HEK293T (cell line): ENCODE results near the gene RNPEP.

Experiments
- CTCF ChIA-PET: fragments of 350-600 bp; formaldehyde crosslinking; extraction: SDS; loops from one replicate; lab custom pipeline; 2021; ENCODE audit warnings: antibody characterized with exemption, inconsistent platforms; lab: Yijun Ruan, JAX
- POLR2A ChIA-PET: fragments of 350-600 bp; formaldehyde crosslinking; extraction: SDS; loops from one replicate; lab custom pipeline; 2020; ENCODE audit warnings: antibody characterized with exemption, inconsistent platforms; lab: Yijun Ruan, JAX
- DNase-seq: peaks from one replicate; pipeline ENCODE4 v3.0.0; 2012; ENCODE audit warnings: mixed read lengths; ENCODE audit errors: extremely low spot score
- ARNT ChIP-seq: fragments of 450-650 bp; IDR thresholded peaks from 2 replicates; pipeline ENCODE4 v1.6.1; 2017; ENCODE audit warnings: mild to moderate bottlenecking
- BHLHE40 ChIP-seq: fragments of 450-650 bp; IDR thresholded peaks from 2 replicates; pipeline ENCODE4 v1.6.1; 2016; ENCODE audit warnings: mild to moderate bottlenecking, moderate library complexity, borderline replicate concordance
- CTBP1 ChIP-seq: fragments of 450-650 bp; IDR thresholded peaks from 2 replicates; pipeline ENCODE4 v1.6.1; 2016; ENCODE audit warnings: borderline replicate concordance
- ELF4 ChIP-seq: fragments of 450-650 bp; IDR thresholded peaks from 2 replicates; pipeline ENCODE4 v1.6.1; 2017; ENCODE audit warnings: antibody characterized with exemption
- FOXA1 ChIP-seq: fragments of 450-650 bp; IDR thresholded peaks from 2 replicates; pipeline ENCODE4 v1.6.1; 2016; ENCODE audit warnings: mild to moderate bottlenecking
- FOXK2 ChIP-seq: fragments of 450-650 bp; IDR thresholded peaks from 2 replicates; pipeline ENCODE4 v1.6.1; 2016; ENCODE audit warnings: mild to moderate bottlenecking
- FOXM1 ChIP-seq: fragments of 450-650 bp; IDR thresholded peaks from 2 replicates; pipeline ENCODE4 v1.6.1; 2017; ENCODE audit warnings: mild to moderate bottlenecking, borderline replicate concordance
- HDGF ChIP-seq: fragments of 450-650 bp; IDR thresholded peaks from 2 replicates; pipeline ENCODE4 v1.6.1; 2017; ENCODE audit warnings: antibody characterized with exemption, borderline replicate concordance
- L3MBTL2 ChIP-seq: fragments of 450-650 bp; conservative IDR thresholded peaks from 2 replicates; pipeline ENCODE4 v1.6.1; 2016; ENCODE audit warnings: mild to moderate bottlenecking
- LEF1 ChIP-seq: fragments of 450-650 bp; IDR thresholded peaks from 2 replicates; pipeline ENCODE4 v1.6.1; 2017; ENCODE audit warnings: mild to moderate bottlenecking, borderline replicate concordance
- NFRKB ChIP-seq: fragments of 450-650 bp; IDR thresholded peaks from 2 replicates; pipeline ENCODE4 v1.6.1; 2016; ENCODE audit warnings: mild to moderate bottlenecking, moderate library complexity
- SP1 ChIP-seq: fragments of 450-650 bp; IDR thresholded peaks from 2 replicates; pipeline ENCODE4 v1.6.1; 2017
- SUZ12 ChIP-seq: fragments of 450-650 bp; IDR thresholded peaks from 2 replicates; pipeline ENCODE4 v1.6.1; 2016; ENCODE audit warnings: mild to moderate bottlenecking
- TARDBP ChIP-seq: fragments of 450-650 bp; IDR thresholded peaks from 2 replicates; pipeline ENCODE4 v1.6.1; 2016
- ZNF384 ChIP-seq: fragments of 450-650 bp; IDR thresholded peaks from 2 replicates; pipeline ENCODE4 v1.6.1; 2016
- TF ChIP-seq, protein P1 (sequence below): fragments of 450-650 bp; IDR thresholded peaks from 2 replicates; pipeline ENCODE4 v1.6.1; 2016

Gene RNPEP

DNA sequence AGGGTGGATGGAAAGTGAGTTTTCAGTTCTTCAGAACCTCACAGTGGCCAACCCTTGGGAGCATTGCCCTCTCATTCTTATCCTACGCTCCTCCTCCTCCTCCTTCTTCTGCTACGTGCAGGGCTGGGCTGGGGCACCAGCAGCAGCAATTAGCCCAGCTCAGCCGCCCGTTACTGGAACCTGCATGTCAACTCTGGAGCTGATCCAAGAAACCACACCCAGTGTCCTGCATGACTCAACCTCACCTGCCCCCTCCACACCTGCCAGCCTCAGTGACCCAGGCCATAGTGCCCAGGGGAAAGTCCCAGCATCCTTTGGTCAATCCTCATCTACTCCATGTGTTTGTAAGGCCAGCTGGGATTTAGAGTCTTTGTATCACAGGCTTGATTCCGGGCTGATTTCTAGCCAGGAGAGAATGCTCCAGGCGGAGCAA lies 40.6 kb downstream of the RNPEP start:
- no peak for DNase-seq
- POLR2A ChIA-PET: interaction anchor here (0.7 kb wide), 1 partner anchor 12 kb away, joined by 4 read pairs; no protein-coding TSS in a partner anchor
- no peak for TF ChIP-seq FOXK2
- no peak for TF ChIP-seq FOXM1
- no peak for TF ChIP-seq SUZ12
- TF ChIP-seq TARDBP: no peak
- no peak for TF ChIP-seq ELF4
- TF ChIP-seq ARNT: no peak
- CTCF ChIA-PET: no interaction called here

DNA sequence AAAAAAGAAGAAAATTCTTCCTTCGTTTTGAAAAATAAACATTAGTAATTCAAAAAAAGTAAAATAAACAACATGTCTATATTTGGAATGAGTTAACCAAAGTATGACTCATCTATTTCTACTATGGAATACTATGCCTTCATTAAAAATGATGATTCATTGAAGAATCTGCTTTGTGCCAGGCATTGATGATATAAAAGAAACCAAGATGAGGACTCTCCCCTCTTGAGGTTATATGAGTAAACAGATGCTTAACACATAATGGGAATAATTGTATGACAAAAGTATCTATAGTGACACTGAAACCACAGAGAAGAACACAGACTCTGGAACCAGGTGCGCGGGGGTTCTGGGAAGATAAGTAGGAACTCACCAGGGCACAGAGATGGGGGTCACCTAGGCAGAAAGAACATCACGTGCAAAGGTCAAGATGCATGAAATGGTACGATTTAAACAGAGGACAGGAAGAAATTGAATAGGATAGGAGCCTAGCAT lies 46.8 kb downstream of the RNPEP start:
- ChIA-PET CTCF (no interaction called here), POLR2A (no interaction called here)
- DNase-seq: no peak
- TF ChIP-seq CTBP1 (no peak), FOXM1 (no peak), ELF4 (no peak), FOXK2 (no peak), LEF1 (no peak), SUZ12 (no peak), FOXA1 (no peak), L3MBTL2 (no peak), NFRKB (no peak), BHLHE40 (no peak), ZNF384 (no peak), ARNT (no peak), TARDBP (no peak), SP1 (no peak), HDGF (no peak)
- TF ChIP-seq, protein P1, sequence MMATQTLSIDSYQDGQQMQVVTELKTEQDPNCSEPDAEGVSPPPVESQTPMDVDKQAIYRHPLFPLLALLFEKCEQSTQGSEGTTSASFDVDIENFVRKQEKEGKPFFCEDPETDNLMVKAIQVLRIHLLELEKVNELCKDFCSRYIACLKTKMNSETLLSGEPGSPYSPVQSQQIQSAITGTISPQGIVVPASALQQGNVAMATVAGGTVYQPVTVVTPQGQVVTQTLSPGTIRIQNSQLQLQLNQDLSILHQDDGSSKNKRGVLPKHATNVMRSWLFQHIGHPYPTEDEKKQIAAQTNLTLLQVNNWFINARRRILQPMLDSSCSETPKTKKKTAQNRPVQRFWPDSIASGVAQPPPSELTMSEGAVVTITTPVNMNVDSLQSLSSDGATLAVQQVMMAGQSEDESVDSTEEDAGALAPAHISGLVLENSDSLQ: no peak

DNA sequence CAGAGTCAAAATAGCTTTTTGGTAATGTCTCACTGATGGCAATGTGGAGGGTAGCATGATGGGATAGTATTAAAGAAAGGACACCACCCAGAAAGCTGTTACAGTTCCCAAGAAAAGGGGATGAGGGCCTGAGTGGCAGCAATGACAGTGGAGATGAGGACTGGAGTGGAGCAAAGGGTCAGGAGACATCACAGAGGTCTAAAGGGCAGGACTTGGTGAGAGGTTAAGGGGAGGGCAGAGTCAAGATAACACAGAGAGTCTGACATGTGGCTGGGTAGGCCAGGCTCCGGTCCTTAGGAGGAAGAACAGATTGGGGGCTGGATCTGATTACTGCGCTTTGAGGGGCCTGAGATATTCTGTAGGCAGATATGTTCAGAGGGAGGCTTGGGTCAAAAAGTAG lies 47.3 kb downstream of the RNPEP start:
- no peak for DNase-seq
- POLR2A ChIA-PET: no interaction called here
- no peak for TF ChIP-seq NFRKB
- no peak for TF ChIP-seq FOXK2
- no peak for TF ChIP-seq ARNT
- no peak for TF ChIP-seq ZNF384
- no peak for TF ChIP-seq CTBP1
- TF ChIP-seq, protein P1: no peak
- CTCF ChIA-PET: no interaction called here

DNA sequence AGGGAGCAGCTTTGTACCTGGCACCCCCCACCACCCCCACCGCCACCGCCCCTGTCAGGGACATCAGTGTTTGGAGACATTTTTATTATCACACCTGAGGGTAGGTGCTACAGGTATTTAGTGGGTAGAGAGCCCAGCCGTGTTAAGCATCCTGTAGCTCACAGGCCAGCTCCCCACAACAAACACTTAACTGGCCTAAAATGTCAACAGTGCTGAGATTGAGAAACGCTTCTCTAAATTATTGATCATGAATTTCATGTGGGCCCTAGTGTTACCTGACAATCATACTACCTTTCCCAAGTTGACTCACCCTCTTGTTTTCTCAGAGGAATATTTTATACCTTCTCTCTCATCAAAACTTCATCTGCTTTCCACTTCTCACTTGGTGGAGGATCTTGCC lies 49.3 kb downstream of the RNPEP start:
- POLR2A ChIA-PET: no interaction called here
- CTCF ChIA-PET: no interaction called here
- DNase-seq: no peak
- TF ChIP-seq ARNT (no peak), LEF1 (no peak), L3MBTL2 (no peak), FOXK2 (no peak), CTBP1 (no peak), SP1 (no peak), TARDBP (no peak)

DNA sequence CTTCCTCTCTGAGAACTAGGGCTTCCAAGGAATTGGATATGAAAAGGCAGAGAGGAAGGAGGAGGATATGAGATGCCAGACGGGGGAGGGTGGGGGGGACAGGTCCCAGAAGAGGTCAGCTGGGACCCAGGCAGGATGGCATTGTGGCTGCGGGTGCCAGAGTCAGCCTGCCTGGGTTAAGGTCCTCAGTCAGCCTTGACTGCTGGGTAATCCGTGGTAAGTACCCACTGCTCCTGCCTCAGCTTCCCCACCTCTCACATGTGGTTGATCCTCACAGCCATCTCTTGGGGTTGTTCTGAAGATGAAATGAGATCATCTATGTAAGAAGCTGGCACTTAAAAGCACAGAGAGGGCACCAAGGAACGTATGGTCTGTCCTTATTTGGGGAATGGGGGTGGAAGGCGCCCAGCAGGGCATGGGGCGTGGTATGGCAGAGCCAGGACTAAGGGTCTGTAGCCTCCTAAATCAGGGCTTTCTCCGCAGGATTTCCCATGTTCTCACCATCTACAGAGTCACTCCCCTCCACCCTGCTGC lies 51.8 kb downstream of the RNPEP start:
- CTCF ChIA-PET: interaction anchor here (1.0 kb wide), 1 partner anchor 25 kb away, joined by 3 read pairs; no protein-coding TSS in a partner anchor
- TF ChIP-seq CTBP1 (no peak), LEF1 (no peak), TARDBP (no peak), ARNT (no peak), FOXA1 (no peak), HDGF (no peak), BHLHE40 (no peak), FOXK2 (no peak), ELF4 (no peak), SP1 (no peak)
- TF ChIP-seq, protein P1: no peak

DNA sequence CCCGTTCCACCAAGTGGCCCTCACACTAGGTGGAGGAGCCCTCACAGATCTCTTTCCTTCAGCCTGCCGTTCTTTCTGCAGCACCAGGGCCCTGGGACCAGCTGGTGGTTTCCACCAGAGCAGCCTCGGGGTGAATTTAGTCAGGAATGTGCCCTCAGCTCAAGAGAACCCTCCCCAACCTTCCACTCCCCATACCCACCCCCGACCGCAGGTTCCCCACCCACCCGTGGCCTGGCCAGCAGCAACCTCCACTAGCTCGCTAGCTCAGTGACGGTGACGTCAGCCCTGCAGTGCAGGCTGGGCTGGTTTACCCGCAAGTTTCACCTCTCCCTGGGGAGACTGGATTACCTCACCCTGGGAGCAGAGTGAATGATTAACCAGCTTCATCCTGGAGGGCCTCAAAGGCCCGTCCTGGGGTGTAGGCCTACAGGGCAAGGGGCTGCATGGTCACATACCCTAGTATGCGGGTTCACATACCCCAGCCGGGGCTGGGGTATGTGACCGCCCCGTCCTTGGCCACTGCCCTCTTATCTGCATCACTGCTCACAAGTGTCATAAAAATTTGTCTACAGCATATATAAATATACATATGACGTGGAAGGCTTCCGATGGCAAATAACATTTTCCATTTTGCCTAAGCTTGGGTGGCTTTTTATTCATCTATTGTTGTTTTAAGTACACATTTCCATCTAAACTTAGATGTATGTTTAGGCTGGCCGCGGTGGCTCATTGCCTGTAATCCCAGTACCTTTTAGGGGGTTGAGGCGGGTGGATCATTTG lies 52.4 kb downstream of the RNPEP start:
- DNase-seq: peak; percentile 90
- no peak for TF ChIP-seq FOXA1
- TF ChIP-seq, protein P1: peak; percentile 23
- ChIA-PET POLR2A (interaction anchor here (0.6 to 1.5 kb wide), 3 partner anchors 12 to 96 kb away, joined by 3 to 4 read pairs (median 3); no protein-coding TSS in a partner anchor), CTCF (interaction anchor here (1.0 kb wide), 1 partner anchor 26 kb away, joined by 3 read pairs; no protein-coding TSS in a partner anchor)

More for the DNA sequence above, 51.8 kb downstream of the RNPEP start:
- no peak for DNase-seq
- POLR2A ChIA-PET: interaction anchor here (0.6 to 1.5 kb wide), 3 partner anchors 11 to 96 kb away, joined by 3 to 4 read pairs (median 3); no protein-coding TSS in a partner anchor
